Large intestine (tissue), 12 donors: ENCODE results near the gene NDRG3. TPM values are rescaled to one million over a fixed set of nuclear protein-coding genes. Genes with fewer than 3 reads are reported as not detected.

Source experiments
- DNase-seq, 2 donors: peaks; one replicate each; pipeline versions ENCODE4 v3.0.0 to v3.0.0-alpha.2; 2013
- H3K27ac ChIP-seq: one replicate; pipeline ENCODE4 v1.5.1; 2013; ENCODE audit warnings: low read length
- H3K27me3 ChIP-seq: 2 replicates; pipeline ENCODE4 v1.6.1; 2013; ENCODE audit warnings: low read length; ENCODE audit not compliant: control insufficient read depth, insufficient read depth
- H3K36me3 ChIP-seq: 2 replicates; pipeline ENCODE4 v1.6.1; 2013; ENCODE audit warnings: low read length; ENCODE audit not compliant: control insufficient read depth, insufficient read depth
- H3K4me1 ChIP-seq: one replicate; pipeline ENCODE4 v1.6.1; 2013; ENCODE audit warnings: low read length; ENCODE audit not compliant: control insufficient read depth, insufficient read depth
- H3K4me3 ChIP-seq: one replicate; pipeline ENCODE4 v1.5.1; 2013; ENCODE audit warnings: low read length
- H3K9me3 ChIP-seq: one replicate; pipeline ENCODE4 v1.6.1; 2013; ENCODE audit warnings: mild to moderate bottlenecking, low read depth, low read length, moderate library complexity; ENCODE audit not compliant: control insufficient read depth
- WGBS: methylation state at CpG from one replicate; pipeline ENCODE4 v1.1.5; 2013; ENCODE audit warnings: low lambda C conversion rate; ENCODE audit not compliant: insufficient coverage; 5-methylcytosine and 5-hydroxymethylcytosine counted together
- long read RNA-seq, 11 donors: transcript quantifications; one replicate each; lab custom pipeline, GENCODE V29; 2026
- polyA plus RNA-seq: library from polyadenylated mRNA; unstranded; fragments of 120-200 nt; gene quantifications from one replicate; pipeline ENCODE4 v1.2.1, GENCODE V29; 2013

NDRG3 gene
- 18.3 TPM for polyA plus RNA-seq
- long read RNA-seq, donor 1, partial matches to known transcripts = 0 of 2 reads
- long read RNA-seq, donor 1, other reads (novel, unspliced or antisense) = 0 of 2 reads
- long read RNA-seq, donor 2, partial matches to known transcripts = 0 of 2 reads
- long read RNA-seq, donor 2, other reads (novel, unspliced or antisense) = 0 of 2 reads
- long read RNA-seq, donor 3, partial matches to known transcripts = 31 of 34 reads
- long read RNA-seq, donor 3, other reads (novel, unspliced or antisense) = 0 of 34 reads
- long read RNA-seq, donor 4 = 0 reads
- long read RNA-seq, donor 5, partial matches to known transcripts = 0 of 2 reads
- long read RNA-seq, donor 5, other reads (novel, unspliced or antisense) = 0 of 2 reads
- long read RNA-seq, donor 6, partial matches to known transcripts = 0 of 3 reads
- long read RNA-seq, donor 6, other reads (novel, unspliced or antisense) = 0 of 3 reads
- long read RNA-seq, donor 7, partial matches to known transcripts = 0 of 1 reads
- long read RNA-seq, donor 7, other reads (novel, unspliced or antisense) = 0 of 1 reads
- long read RNA-seq, donor 8, transcript NDRG3-201 (16 exons, 2,964 nt) = major isoform, 7 of 7 reads
- long read RNA-seq, donor 8, partial matches to known transcripts = 0 of 7 reads
- long read RNA-seq, donor 8, other reads (novel, unspliced or antisense) = 0 of 7 reads
- long read RNA-seq, donor 9, transcript NDRG3-201 (16 exons, 2,964 nt) = major isoform, 6 of 8 reads
- long read RNA-seq, donor 9, partial matches to known transcripts = 0 of 8 reads
- long read RNA-seq, donor 9, other reads (novel, unspliced or antisense) = 0 of 8 reads
- long read RNA-seq, donor 10, partial matches to known transcripts = 0 of 3 reads
- long read RNA-seq, donor 10, other reads (novel, unspliced or antisense) = 0 of 3 reads
- long read RNA-seq, donor 11, partial matches to known transcripts = 0 of 2 reads
- long read RNA-seq, donor 11, other reads (novel, unspliced or antisense) = 0 of 2 reads

DNA sequence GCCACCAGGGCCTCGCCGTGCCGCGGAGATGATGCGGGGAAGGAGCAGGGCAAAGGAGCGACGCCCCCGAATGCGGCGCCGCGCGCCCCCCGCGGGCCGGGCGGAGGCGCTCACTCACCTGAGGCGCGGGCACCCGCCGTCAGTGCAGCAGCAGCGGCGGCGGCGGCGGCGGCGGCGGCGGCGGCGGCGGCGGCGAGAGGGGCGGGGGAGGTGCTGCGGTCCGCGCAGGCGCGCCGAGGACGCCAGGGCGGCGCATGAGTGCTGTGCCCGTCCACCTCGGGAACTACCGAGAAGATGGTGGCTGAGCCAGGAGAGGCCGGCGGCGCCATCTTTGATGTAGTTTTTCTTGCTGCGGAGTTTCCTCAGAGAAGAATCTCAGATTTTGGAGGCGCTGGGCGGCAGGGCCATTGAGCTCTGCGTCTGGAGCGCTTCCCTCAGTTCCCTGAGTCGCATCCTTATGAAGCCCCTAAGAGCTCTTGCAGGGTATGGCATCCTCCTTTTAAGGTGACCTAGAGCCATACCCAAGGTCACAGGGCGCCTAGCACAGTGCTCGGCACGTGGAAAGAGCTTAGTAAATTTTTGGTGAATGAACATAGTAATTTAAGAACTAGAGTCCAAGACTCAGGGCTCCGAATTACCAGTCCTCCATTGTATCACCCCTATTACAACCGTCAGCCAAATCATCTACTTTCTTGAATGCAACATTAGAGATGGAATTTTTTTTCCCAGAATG lies at the start of gene NDRG3:
Gene NDRG3, minus strand, starts transcription at position 164 of the 733 bp plus-strand sequence. CDS start 24,355 bp downstream, outside the sequence.
- H3K4me1 ChIP-seq = peaks cover 6% of the 10 kb centered on the region
- no peaks in the 10 kb centered on the region for H3K9me3 ChIP-seq
- H3K4me3 ChIP-seq = peak within 1 kb of the TSS; percentile 76
- H3K27ac ChIP-seq = no peak within 1 kb of the TSS
- H3K36me3 ChIP-seq = no peaks in the 10 kb centered on the region
- peak; percentile 93 to 96 for DNase-seq
- H3K27me3 ChIP-seq = no peaks in the 10 kb centered on the region
- 50% methylated on average over 1 of the region's 63 CpGs for WGBS

DNA sequence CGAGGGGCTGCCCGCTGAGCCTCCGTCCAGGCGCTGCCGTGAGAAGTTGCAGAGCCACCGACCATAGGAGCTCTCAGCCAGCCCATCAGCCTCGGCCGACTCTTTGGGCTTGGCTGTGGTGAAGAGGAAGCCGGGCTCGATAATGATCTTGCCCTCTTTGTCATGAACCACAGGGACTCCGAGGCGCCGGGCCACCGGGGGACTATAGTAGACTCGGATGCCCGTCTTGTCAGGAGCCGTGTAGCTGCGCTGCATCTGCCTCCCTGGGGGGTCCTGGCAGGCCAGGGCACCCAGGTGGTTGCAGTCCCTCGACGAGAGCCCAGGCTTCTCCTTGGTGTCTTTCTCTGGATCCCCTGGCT lies 48.2 kb upstream of the NDRG3 start:
- no CpG with 5 or more reads among the region's 20 CpGs for WGBS
- Histone ChIP-seq H3K4me1 (no peaks in the 10 kb centered on the region), H3K9me3 (no peaks in the 10 kb centered on the region), H3K27ac (no peak overlapping the region), H3K36me3 (peaks cover 59% of the 10 kb centered on the region), H3K4me3 (no peak overlapping the region), H3K27me3 (no peaks in the 10 kb centered on the region)
- no peak for DNase-seq

DNA sequence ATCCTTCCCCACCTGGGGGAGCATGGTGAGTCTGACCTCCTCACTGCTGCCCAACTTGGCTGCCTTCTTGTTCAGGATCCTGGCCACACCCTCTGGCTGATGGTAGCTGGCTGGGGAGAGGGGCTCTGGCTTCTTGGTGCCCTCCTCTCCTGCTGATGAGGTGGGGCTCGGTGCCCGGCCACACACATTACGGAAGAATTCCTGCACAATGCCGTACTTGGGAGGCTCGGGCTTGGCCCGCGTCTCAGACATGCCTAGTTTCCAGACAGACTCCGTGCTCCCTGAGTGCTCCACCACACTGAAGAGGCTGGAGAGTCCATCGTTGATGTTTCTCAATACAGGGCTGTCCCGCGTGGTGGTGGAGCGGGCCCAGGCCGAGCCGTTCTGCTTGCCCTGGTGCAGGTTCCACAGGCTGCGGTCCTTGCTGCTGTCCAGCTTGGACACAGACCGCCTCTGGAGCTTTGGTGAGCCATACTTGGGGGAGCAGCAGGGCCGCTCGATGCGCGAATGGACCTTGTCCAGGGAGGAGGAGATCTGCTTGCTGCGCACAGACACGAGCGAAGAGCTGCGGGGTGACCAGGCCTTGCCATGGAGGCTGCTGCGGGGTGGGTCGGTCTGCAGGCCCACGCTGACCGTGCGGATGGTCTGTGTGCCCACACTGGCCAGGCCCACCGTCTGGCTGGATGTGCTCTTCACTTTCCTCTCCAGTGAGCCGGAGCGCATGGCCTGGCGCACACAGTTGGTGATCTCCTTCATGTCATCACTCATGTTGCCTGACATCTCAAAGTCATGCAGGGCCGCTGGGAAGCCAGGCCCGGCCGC lies 47.6 kb upstream of the NDRG3 start:
- Histone ChIP-seq H3K9me3 (no peaks in the 10 kb centered on the region), H3K4me1 (no peaks in the 10 kb centered on the region), H3K27ac (no peak overlapping the region), H3K36me3 (peaks cover 55% of the 10 kb centered on the region), H3K27me3 (no peaks in the 10 kb centered on the region), H3K4me3 (no peak overlapping the region)
- no peak for DNase-seq
- WGBS = no CpG with 5 or more reads among the region's 36 CpGs

DNA sequence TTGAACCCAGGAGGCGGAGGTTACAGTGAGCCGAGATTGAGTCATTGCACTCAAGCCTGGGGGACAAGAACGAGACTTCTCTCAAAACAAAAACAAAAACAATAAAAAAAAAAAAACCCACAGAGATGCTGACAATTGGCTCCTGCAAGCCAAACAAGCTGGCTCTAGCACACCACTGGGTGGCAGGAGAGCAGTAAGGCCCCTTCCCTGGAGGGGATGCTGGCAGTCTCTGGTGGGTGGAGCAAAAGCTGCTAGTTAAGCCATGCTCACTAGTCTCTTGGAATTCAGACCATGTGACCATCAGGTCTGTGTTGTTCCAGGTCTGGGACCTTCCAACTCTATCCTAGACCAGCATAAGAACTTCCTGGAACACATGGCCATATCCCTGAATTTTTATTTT lies 46.5 kb upstream of the NDRG3 start:
- Histone ChIP-seq H3K27ac (no peak overlapping the region), H3K27me3 (no peaks in the 10 kb centered on the region), H3K36me3 (peaks cover 44% of the 10 kb centered on the region), H3K4me3 (no peak overlapping the region), H3K9me3 (no peaks in the 10 kb centered on the region), H3K4me1 (no peaks in the 10 kb centered on the region)
- peak in 1 of 2 donors; percentile 32 for DNase-seq
- WGBS = 94% methylated on average over 3 of the region's 3 CpGs

DNA sequence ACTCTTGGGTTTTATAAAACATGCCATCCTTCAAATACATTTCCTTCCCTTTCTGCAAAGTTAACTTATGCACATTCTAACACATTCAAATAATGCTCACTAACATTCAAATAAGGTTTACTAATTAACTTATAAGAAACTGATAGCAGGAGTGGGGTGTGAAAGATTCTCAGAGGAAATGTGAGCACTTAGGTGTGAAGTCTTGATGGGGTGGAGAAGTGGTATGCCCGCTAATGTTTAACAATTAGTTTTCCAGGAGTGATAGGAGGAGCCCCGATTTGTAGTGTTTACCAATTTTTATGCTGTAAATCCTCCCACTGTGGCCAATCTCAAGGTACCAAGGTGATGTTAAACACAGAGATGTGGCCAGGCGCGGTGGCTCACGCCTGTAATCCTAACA lies 46.0 kb upstream of the NDRG3 start:
- H3K27ac ChIP-seq = no peak overlapping the region
- no peaks in the 10 kb centered on the region for H3K4me1 ChIP-seq
- peaks cover 42% of the 10 kb centered on the region for H3K36me3 ChIP-seq
- no peaks in the 10 kb centered on the region for H3K27me3 ChIP-seq
- WGBS = no CpG with 5 or more reads among the region's 5 CpGs
- no peak overlapping the region for H3K4me3 ChIP-seq
- DNase-seq = no peak
- H3K9me3 ChIP-seq = no peaks in the 10 kb centered on the region

DNA sequence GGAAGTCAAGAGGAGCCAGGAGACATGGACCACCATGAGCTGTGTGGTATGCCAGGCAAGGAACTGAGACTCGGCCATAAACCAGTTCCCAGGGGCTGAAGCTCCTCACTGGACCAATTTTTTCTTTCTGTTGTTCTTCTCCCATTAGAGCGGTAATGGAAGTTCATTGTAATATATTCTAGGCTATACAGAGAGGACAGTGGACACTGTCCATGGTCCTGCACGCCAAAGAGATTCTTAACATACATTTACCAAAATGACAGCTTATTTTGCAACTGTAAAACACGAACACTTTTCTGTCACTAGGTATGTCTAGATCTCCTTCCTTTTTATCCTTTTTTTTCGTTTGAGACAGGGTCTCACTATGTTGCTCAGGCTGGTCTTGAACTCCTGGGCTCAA lies 40.8 kb upstream of the NDRG3 start:
- Histone ChIP-seq H3K27me3 (no peaks in the 10 kb centered on the region), H3K36me3 (peaks cover 44% of the 10 kb centered on the region), H3K9me3 (no peaks in the 10 kb centered on the region), H3K27ac (no peak overlapping the region), H3K4me1 (no peaks in the 10 kb centered on the region), H3K4me3 (no peak overlapping the region)
- WGBS = no CpG with 5 or more reads among the region's 5 CpGs
- DNase-seq = no peak

DNA sequence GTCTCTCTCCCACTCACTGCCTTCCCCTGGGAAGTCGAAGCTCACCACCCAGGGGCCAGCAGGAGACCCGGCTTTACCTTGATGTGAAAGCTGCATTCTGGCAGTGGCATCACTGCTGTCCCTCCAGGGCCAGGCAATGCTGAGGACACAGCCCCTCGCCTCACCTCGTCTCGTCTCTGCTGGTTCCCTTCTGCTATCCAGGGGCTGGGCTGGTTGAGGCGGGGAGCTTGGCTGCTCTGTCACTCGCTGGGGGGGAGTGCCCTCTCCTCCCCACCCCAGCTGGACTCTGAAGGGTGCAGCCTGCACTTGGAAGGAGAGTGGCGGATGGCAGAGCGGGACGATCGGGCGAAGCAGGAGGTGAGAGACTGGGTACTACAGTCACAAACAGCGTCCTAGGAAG lies 40.4 kb upstream of the NDRG3 start:
- no peaks in the 10 kb centered on the region for H3K9me3 ChIP-seq
- no peaks in the 10 kb centered on the region for H3K4me1 ChIP-seq
- H3K36me3 ChIP-seq = peaks cover 44% of the 10 kb centered on the region
- 100% methylated on average over 1 of the region's 13 CpGs for WGBS
- DNase-seq = no peak
- no peak overlapping the region for H3K4me3 ChIP-seq
- H3K27ac ChIP-seq = no peak overlapping the region
- H3K27me3 ChIP-seq = no peaks in the 10 kb centered on the region

DNA sequence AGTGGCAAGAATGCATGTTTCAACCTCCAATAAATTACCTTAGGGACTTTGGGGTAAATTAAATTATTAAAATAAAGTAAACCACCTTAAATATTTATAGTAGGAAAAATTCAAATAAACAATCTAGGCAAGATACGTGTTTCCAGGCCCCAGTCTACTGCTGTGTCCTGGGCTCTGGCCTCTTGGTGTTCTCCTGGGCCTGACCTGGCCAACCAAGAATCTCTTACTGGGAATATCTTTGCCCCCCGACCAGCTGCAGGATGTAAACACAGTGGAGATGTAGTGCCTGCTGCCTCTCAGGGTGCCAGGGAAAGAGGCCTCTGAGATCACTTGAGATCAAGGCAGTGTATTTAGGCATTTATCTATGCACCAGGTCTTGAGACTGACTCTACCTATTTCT lies 39.4 kb upstream of the NDRG3 start:
- H3K4me1 ChIP-seq = no peaks in the 10 kb centered on the region
- DNase-seq = no peak
- no peak overlapping the region for H3K27ac ChIP-seq
- H3K9me3 ChIP-seq = no peaks in the 10 kb centered on the region
- no CpG with 5 or more reads among the region's 2 CpGs for WGBS
- H3K4me3 ChIP-seq = no peak overlapping the region
- H3K36me3 ChIP-seq = peaks cover 44% of the 10 kb centered on the region
- H3K27me3 ChIP-seq = no peaks in the 10 kb centered on the region

DNA sequence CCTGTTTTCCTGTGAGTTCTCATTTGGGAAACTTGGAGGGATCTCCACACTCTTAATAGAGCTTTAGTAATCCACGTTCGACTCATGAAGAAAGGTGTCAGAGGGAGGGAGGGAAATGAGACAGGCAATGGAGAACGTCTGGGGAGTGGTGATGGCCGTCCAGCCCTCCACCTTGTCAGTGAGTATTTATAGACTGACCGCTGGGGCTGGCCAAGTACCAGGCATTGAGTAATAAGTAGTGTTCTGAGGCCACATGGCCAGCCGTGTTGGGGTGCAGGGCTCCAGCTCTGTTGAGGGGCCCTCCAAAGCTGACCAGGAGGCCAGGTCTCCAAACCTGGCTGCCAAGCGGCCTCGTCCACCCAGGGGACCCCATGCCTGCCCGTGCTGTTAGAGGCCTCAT lies 39.0 kb upstream of the NDRG3 start:
- Histone ChIP-seq H3K4me1 (no peaks in the 10 kb centered on the region), H3K9me3 (no peaks in the 10 kb centered on the region), H3K27ac (no peak overlapping the region), H3K36me3 (peaks cover 44% of the 10 kb centered on the region), H3K4me3 (no peak overlapping the region), H3K27me3 (no peaks in the 10 kb centered on the region)
- no peak for DNase-seq
- WGBS = no CpG with 5 or more reads among the region's 9 CpGs
